Trophoblast cell (in vitro differentiated cells and primary cell): ENCODE results near the gene DGKB.
A peak's percentile ranks its signal among the peaks of the same experiment; 100 is the strongest.

Experiments used
- DNase-seq, 2 donors: peaks; one replicate each; pipeline ENCODE4 v3.0.0-alpha.2; 2016
- H2AFZ ChIP-seq: 2 replicates; pipeline ENCODE4 v1.6.1; 2013; ENCODE audit warnings: low read length, moderate library complexity, mild to moderate bottlenecking; ENCODE audit not compliant: insufficient read depth, poor library complexity
- H2AK5ac ChIP-seq: 2 replicates; pipeline ENCODE4 v1.6.1; 2013; ENCODE audit warnings: mild to moderate bottlenecking, low read length
- H2BK120ac ChIP-seq: 2 replicates; pipeline ENCODE4 v1.6.1; 2013; ENCODE audit warnings: low read length, mild to moderate bottlenecking, moderate library complexity; ENCODE audit not compliant: insufficient read depth, poor library complexity
- H2BK12ac ChIP-seq: 2 replicates; pipeline ENCODE4 v1.6.1; 2013; ENCODE audit warnings: mild to moderate bottlenecking, low read length, moderate library complexity
- H2BK5ac ChIP-seq: 2 replicates; pipeline ENCODE4 v1.6.1; 2013; ENCODE audit warnings: low read length, low read depth, moderate library complexity, mild to moderate bottlenecking; ENCODE audit not compliant: poor library complexity
- H3K14ac ChIP-seq: 2 replicates; pipeline ENCODE4 v1.6.1; 2013; ENCODE audit warnings: mild to moderate bottlenecking, low read length
- H3K18ac ChIP-seq: 2 replicates; pipeline ENCODE4 v1.6.1; 2013; ENCODE audit warnings: mild to moderate bottlenecking, low read length
- H3K23ac ChIP-seq: 2 replicates; pipeline ENCODE4 v1.6.1; 2013; ENCODE audit warnings: low read length
- H3K27ac ChIP-seq: 2 replicates; pipeline ENCODE4 v1.5.1; 2013; ENCODE audit warnings: low read depth, mild to moderate bottlenecking, inconsistent platforms, low read length, moderate library complexity
- H3K27me3 ChIP-seq: 2 replicates; pipeline ENCODE4 v1.6.1; 2013; ENCODE audit warnings: inconsistent platforms, mild to moderate bottlenecking, low read length, moderate library complexity; ENCODE audit not compliant: insufficient read depth
- H3K36me3 ChIP-seq, 2 experiments: 1 replicate in 1 of 2; 2 replicates in 1 of 2; pipeline ENCODE4 v1.6.1; 2013; ENCODE audit warnings: low read length in 2 of 2, mild to moderate bottlenecking in 2 of 2, moderate library complexity in 1 of 2; ENCODE audit not compliant: insufficient read depth in 2 of 2, control insufficient read depth in 1 of 2
- H3K4ac ChIP-seq: 2 replicates; pipeline ENCODE4 v1.6.1; 2013; ENCODE audit warnings: low read depth, mild to moderate bottlenecking, low read length, moderate library complexity
- H3K4me1 ChIP-seq, 2 experiments: 1 replicate in 1 of 2; 2 replicates in 1 of 2; pipeline ENCODE4 v1.6.1; 2013; ENCODE audit warnings: low read length in 2 of 2, mild to moderate bottlenecking in 2 of 2, moderate library complexity in 1 of 2; ENCODE audit not compliant: insufficient read depth in 2 of 2, control insufficient read depth in 1 of 2
- H3K4me2 ChIP-seq: 2 replicates; pipeline ENCODE4 v1.6.1; 2013; ENCODE audit warnings: inconsistent platforms, mild to moderate bottlenecking, low read length, moderate library complexity
- H3K4me3 ChIP-seq: 2 replicates; pipeline ENCODE4 v1.5.1; 2013; ENCODE audit warnings: mild to moderate bottlenecking, low read depth, low read length, inconsistent platforms
- H3K79me1 ChIP-seq: one replicate; pipeline ENCODE4 v1.6.1; 2013; ENCODE audit warnings: low read length
- H3K79me2 ChIP-seq: 2 replicates; pipeline ENCODE4 v1.6.1; 2013; ENCODE audit warnings: low read length, mild to moderate bottlenecking; ENCODE audit not compliant: control insufficient read depth, insufficient read depth, poor library complexity
- H3K9ac ChIP-seq: 2 replicates; pipeline ENCODE4 v1.6.1; 2013; ENCODE audit warnings: mild to moderate bottlenecking, low read length
- H3K9me3 ChIP-seq: 2 replicates; pipeline ENCODE4 v1.6.1; 2013; ENCODE audit warnings: low read depth, mild to moderate bottlenecking, control low read depth, inconsistent platforms, low read length; ENCODE audit not compliant: insufficient read depth
- H4K12ac ChIP-seq: 2 replicates; pipeline ENCODE4 v1.6.1; 2013; ENCODE audit warnings: low read depth, mild to moderate bottlenecking, low read length, moderate library complexity
- H4K8ac ChIP-seq: 2 replicates; pipeline ENCODE4 v1.6.1; 2013; ENCODE audit warnings: low read depth, mild to moderate bottlenecking, low read length, moderate library complexity
- H4K91ac ChIP-seq: one replicate; pipeline ENCODE4 v1.6.1; 2013; ENCODE audit warnings: low read depth, mild to moderate bottlenecking, low read length, moderate library complexity
- WGBS: extraction: QIAGEN DNeasy Blood & Tissue Kit; methylation state at CpG from one replicate; pipeline ENCODE4 v1.1.7; 2013; ENCODE audit warnings: missing lambda C conversion rate; ENCODE audit not compliant: insufficient read length, insufficient coverage; ENCODE audit errors: extremely low coverage; 5-methylcytosine and 5-hydroxymethylcytosine counted together

DGKB gene

DNA sequence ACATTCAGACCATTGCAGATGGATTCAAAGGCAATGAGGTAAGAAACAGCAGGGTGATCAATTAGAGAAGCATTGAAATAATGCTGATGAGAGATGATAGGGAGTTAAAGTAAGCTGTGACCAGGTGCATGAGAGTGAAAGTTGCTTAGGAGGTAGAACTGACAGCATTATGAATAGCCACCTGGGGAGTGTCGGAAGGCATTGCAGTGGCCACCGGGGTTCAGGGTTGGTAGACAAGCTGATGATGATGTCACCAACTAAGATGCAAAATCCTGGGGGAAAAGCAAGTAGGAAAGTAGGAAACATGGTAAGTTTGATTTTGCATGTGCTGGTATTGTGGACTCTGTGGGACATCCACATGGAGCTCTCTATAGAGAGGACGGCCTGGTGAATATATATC, 701.2 kb downstream of the DGKB start:
- Histone ChIP-seq H3K9ac (no peak overlapping the region), H3K4me3 (no peak overlapping the region), H3K27me3 (no peaks in the 10 kb centered on the region), H3K14ac (no peak overlapping the region), H2BK5ac (no peak overlapping the region), H4K12ac (no peak overlapping the region), H4K91ac (no peak overlapping the region), H3K27ac (no peak overlapping the region), H2AK5ac (no peak overlapping the region), H3K79me2 (no peaks in the 10 kb centered on the region), H3K4me1 (no peaks in the 10 kb centered on the region), H3K23ac (no peak overlapping the region), H2AFZ (no peak overlapping the region), H3K4ac (no peak overlapping the region), H3K36me3 (no peaks in the 10 kb centered on the region), H4K8ac (no peak overlapping the region), H3K18ac (no peak overlapping the region), H2BK12ac (no peak overlapping the region), H3K9me3 (no peaks in the 10 kb centered on the region), H3K79me1 (no peaks in the 10 kb centered on the region), H2BK120ac (no peak overlapping the region), H3K4me2 (no peak overlapping the region)
- peak; percentile 2 to 41 for DNase-seq
- no CpG with 5 or more reads among the region's 3 CpGs for WGBS

DNA sequence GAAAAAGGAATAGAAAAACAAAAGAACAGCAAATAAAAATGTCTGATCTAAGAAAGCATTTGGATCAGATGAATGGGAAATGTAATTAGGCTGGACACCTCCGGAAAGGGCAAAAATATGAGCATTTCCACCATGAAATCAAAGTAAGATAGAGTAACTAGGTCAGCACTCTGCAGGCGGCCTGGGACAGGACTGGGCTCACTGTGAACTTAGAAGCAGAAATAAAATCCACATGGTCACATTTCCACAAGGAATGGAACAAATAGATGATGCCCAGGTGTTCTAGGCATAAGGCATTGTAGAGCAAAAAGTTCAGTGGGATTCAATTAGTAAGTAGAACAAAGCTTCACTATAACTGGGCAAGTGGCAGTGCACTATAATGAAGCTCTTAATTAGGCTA, 703.2 kb downstream of the DGKB start:
- no CpG with 5 or more reads among the region's 2 CpGs for WGBS
- H3K14ac ChIP-seq, result no peak overlapping the region
- H3K4ac ChIP-seq, result no peak overlapping the region
- H2AFZ ChIP-seq, result no peak overlapping the region
- H3K23ac ChIP-seq, result no peak overlapping the region
- H3K27ac ChIP-seq, result no peak overlapping the region
- H3K36me3 ChIP-seq, result no peaks in the 10 kb centered on the region
- no peaks in the 10 kb centered on the region for H3K79me1 ChIP-seq
- no peaks in the 10 kb centered on the region for H3K79me2 ChIP-seq
- H2BK5ac ChIP-seq, result no peak overlapping the region
- H4K91ac ChIP-seq, result no peak overlapping the region
- no peak overlapping the region for H4K8ac ChIP-seq
- H3K27me3 ChIP-seq, result no peaks in the 10 kb centered on the region
- no peak overlapping the region for H3K9ac ChIP-seq
- H2BK120ac ChIP-seq, result no peak overlapping the region
- H4K12ac ChIP-seq, result no peak overlapping the region
- H2BK12ac ChIP-seq, result no peak overlapping the region
- H3K4me3 ChIP-seq, result no peak overlapping the region
- no peaks in the 10 kb centered on the region for H3K9me3 ChIP-seq
- H3K4me1 ChIP-seq, result no peaks in the 10 kb centered on the region
- H3K4me2 ChIP-seq, result no peak overlapping the region
- no peak for DNase-seq
- H3K18ac ChIP-seq, result no peak overlapping the region
- H2AK5ac ChIP-seq, result no peak overlapping the region

DNA sequence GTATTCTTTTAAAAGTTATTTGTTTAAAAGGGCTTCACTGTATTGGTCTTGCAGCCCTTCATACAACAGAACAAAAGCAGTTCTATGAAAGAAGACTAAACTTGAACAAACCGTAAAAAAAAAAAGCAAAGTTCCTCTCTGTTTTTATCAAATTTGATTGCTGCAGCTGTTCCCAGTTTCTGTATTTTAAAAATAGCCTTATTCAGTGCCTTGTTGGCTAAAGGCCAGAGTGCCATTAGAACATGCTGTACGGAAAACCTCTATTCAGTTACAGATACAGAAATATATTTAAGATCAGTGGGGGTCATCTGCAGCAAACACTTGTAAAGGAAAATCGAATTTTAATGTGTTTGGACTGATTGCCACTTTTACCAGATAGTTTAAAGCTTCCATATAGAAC, 705.3 kb downstream of the DGKB start:
- Histone ChIP-seq H3K9me3 (no peaks in the 10 kb centered on the region), H2AK5ac (no peak overlapping the region), H4K12ac (no peak overlapping the region), H2AFZ (no peak overlapping the region), H4K8ac (no peak overlapping the region), H3K4me2 (no peak overlapping the region), H2BK5ac (no peak overlapping the region), H3K4me1 (no peaks in the 10 kb centered on the region), H3K79me2 (no peaks in the 10 kb centered on the region), H3K9ac (no peak overlapping the region), H3K14ac (no peak overlapping the region), H3K4ac (no peak overlapping the region), H3K79me1 (no peaks in the 10 kb centered on the region), H3K23ac (no peak overlapping the region), H3K4me3 (no peak overlapping the region), H3K18ac (no peak overlapping the region), H4K91ac (no peak overlapping the region), H3K27ac (no peak overlapping the region), H2BK120ac (no peak overlapping the region), H3K27me3 (no peaks in the 10 kb centered on the region), H2BK12ac (no peak overlapping the region), H3K36me3 (no peaks in the 10 kb centered on the region)
- no peak for DNase-seq
- no CpG with 5 or more reads among the region's 3 CpGs for WGBS

DNA sequence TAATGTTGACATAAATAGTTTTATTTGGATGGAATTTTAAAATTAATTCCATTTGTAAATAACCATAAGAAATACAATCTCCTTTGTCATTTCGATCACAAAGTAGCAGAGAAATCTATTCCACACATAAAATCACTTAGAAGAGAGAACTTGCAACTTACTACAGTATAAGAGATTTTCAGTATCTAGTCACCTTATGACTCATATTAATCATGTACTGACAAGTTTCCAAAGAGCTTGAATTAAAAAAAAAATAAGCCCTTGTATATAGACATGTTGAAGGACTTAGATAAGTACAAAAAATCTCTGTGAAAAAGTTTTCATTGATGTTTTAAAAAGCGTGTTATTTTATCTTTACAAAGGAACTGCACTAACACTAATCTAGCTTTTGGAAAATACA, 706.0 kb downstream of the DGKB start:
- no peak overlapping the region for H3K4me3 ChIP-seq
- no peak overlapping the region for H3K27ac ChIP-seq
- H3K18ac ChIP-seq, result no peak overlapping the region
- no peak overlapping the region for H2AK5ac ChIP-seq
- no peak for DNase-seq
- no peak overlapping the region for H4K8ac ChIP-seq
- no CpG with 5 or more reads among the region's 2 CpGs for WGBS
- H2BK5ac ChIP-seq, result no peak overlapping the region
- no peaks in the 10 kb centered on the region for H3K36me3 ChIP-seq
- no peak overlapping the region for H3K14ac ChIP-seq
- no peak overlapping the region for H4K91ac ChIP-seq
- no peak overlapping the region for H3K4me2 ChIP-seq
- H3K4me1 ChIP-seq, result no peaks in the 10 kb centered on the region
- H3K4ac ChIP-seq, result no peak overlapping the region
- H3K79me1 ChIP-seq, result no peaks in the 10 kb centered on the region
- no peak overlapping the region for H2BK12ac ChIP-seq
- no peak overlapping the region for H2AFZ ChIP-seq
- no peak overlapping the region for H4K12ac ChIP-seq
- no peak overlapping the region for H3K23ac ChIP-seq
- no peak overlapping the region for H3K9ac ChIP-seq
- H3K27me3 ChIP-seq, result no peaks in the 10 kb centered on the region
- H3K9me3 ChIP-seq, result no peaks in the 10 kb centered on the region
- no peaks in the 10 kb centered on the region for H3K79me2 ChIP-seq
- H2BK120ac ChIP-seq, result no peak overlapping the region
